ENCODE results near the gene OR2M5.

The OR2M5 gene

GRCh38 chr1:248165186-248165585 is 20.2 kb downstream of the OR2M5 start:
- DNase-seq (ENCODE audit: low spot score in 2 of 2) (no peak), ATAC-seq (replicated peaks; ENCODE audit: extremely low read depth, poor library complexity, severe bottlenecking) (no peak)
- no peaks in the 10 kb centered on the region for H3K27me3 Mint-ChIP-seq
- no peak overlapping the region for H3K27ac Mint-ChIP-seq (ENCODE audit: low read depth)
- H3K36me3 Mint-ChIP-seq (ENCODE audit: insufficient read depth): no peaks in the 10 kb centered on the region
- no peak overlapping the region for H3K4me3 Mint-ChIP-seq
- H3K4me1 Mint-ChIP-seq: no peaks in the 10 kb centered on the region
- H3K9me3 Mint-ChIP-seq: peaks cover 6% of the 10 kb centered on the region

GRCh38 chr1:248174521-248174920 is 29.6 kb downstream of the OR2M5 start, which contains the start of gene OR2M2:
OR2M2 (plus strand) TSS chr1:248174821; CDS start chr1:248179986, 5,165 bp downstream.
- DNase-seq (ENCODE audit: low spot score in 2 of 2) (no peak), ATAC-seq (replicated peaks; ENCODE audit: extremely low read depth, poor library complexity, severe bottlenecking) (no peak)
- no peaks in the 10 kb centered on the region for H3K9me3 Mint-ChIP-seq
- H3K4me1 Mint-ChIP-seq: no peaks in the 10 kb centered on the region
- no peak within 1 kb of the TSS for H3K4me3 Mint-ChIP-seq
- no peaks in the 10 kb centered on the region for H3K36me3 Mint-ChIP-seq (ENCODE audit: insufficient read depth)
- H3K27ac Mint-ChIP-seq (ENCODE audit: low read depth): no peak within 1 kb of the TSS
- H3K27me3 Mint-ChIP-seq: no peaks in the 10 kb centered on the region

- Mint-ChIP-seq H3K27ac (ENCODE audit: low read depth) (no peak overlapping the region), H3K27me3 (no peaks in the 10 kb centered on the region), H3K9me3 (peaks cover 18% of the 10 kb centered on the region), H3K36me3 (ENCODE audit: insufficient read depth) (no peaks in the 10 kb centered on the region), H3K4me1 (no peaks in the 10 kb centered on the region), H3K4me3 (no peak overlapping the region)
- DNase-seq (ENCODE audit: low spot score in 2 of 2) (no peak), ATAC-seq (replicated peaks; ENCODE audit: extremely low read depth, poor library complexity, severe bottlenecking) (no peak)
These were observed 39.0 kb downstream of the OR2M5 start for GRCh38 chr1:248183996-248184395.

- no peak for ATAC-seq (replicated peaks; ENCODE audit: extremely low read depth, poor library complexity, severe bottlenecking)
- DNase-seq (ENCODE audit: low spot score in 2 of 2): no peak
- Mint-ChIP-seq H3K4me1 (no peaks in the 10 kb centered on the region), H3K27me3 (no peaks in the 10 kb centered on the region), H3K27ac (ENCODE audit: low read depth) (no peak overlapping the region), H3K4me3 (no peak overlapping the region), H3K36me3 (ENCODE audit: insufficient read depth) (no peaks in the 10 kb centered on the region), H3K9me3 (peaks cover 20% of the 10 kb centered on the region)
These were observed 42.4 kb downstream of the OR2M5 start for GRCh38 chr1:248187363-248187762.

GRCh38 chr1:248189026-248189425 is 44.1 kb downstream of the OR2M5 start:
- H3K36me3 Mint-ChIP-seq (ENCODE audit: insufficient read depth): no peaks in the 10 kb centered on the region

GRCh38 chr1:248194117-248194516 is 49.2 kb downstream of the OR2M5 start:
- H3K27ac Mint-ChIP-seq (ENCODE audit: low read depth): no peak overlapping the region
- no peaks in the 10 kb centered on the region for H3K36me3 Mint-ChIP-seq (ENCODE audit: insufficient read depth)
- no peak overlapping the region for H3K4me3 Mint-ChIP-seq
- H3K27me3 Mint-ChIP-seq: no peaks in the 10 kb centered on the region
- DNase-seq (ENCODE audit: low spot score in 2 of 2) (no peak), ATAC-seq (replicated peaks; ENCODE audit: extremely low read depth, poor library complexity, severe bottlenecking) (no peak)
- peaks cover 11% of the 10 kb centered on the region for H3K9me3 Mint-ChIP-seq
- no peaks in the 10 kb centered on the region for H3K4me1 Mint-ChIP-seq

More at GRCh38 chr1:248189026-248189425, 44.1 kb downstream of the OR2M5 start:
- Mint-ChIP-seq H3K4me1 (no peaks in the 10 kb centered on the region), H3K4me3 (no peak overlapping the region), H3K9me3 (peaks cover 20% of the 10 kb centered on the region), H3K27ac (ENCODE audit: low read depth) (no peak overlapping the region), H3K27me3 (no peaks in the 10 kb centered on the region)
- DNase-seq (ENCODE audit: low spot score in 2 of 2) (no peak), ATAC-seq (replicated peaks; ENCODE audit: extremely low read depth, poor library complexity, severe bottlenecking) (no peak)

Data from central memory CD8-positive, alpha-beta T cell (primary cell).